Activated T-helper 17 cell treated with anti-CD3 and anti-CD28 coated beads, Interleukin-2, amount 50 U/mL, for 72 hours (primary cell): ENCODE results near the gene NAA30. TPM values are rescaled to one million over a fixed set of nuclear protein-coding genes. Genes with fewer than 3 reads are reported as not detected.

Experiments
- ATAC-seq: fragments of 150-1000 bp; cut with Tn5 transposase; replicated peaks from 2 replicates; pipeline ENCODE4 v1.10.0; 2021; ENCODE audit warnings: mild to moderate bottlenecking, moderate library complexity
- H3K27ac Mint-ChIP-seq: one replicate; pipeline ENCODE4 v1.8.0; 2022; ENCODE audit warnings: mixed read lengths
- H3K27me3 Mint-ChIP-seq: one replicate; pipeline ENCODE4 v1.8.0; 2022; ENCODE audit warnings: mixed read lengths
- H3K36me3 Mint-ChIP-seq: one replicate; pipeline ENCODE4 v1.8.0; 2022; ENCODE audit warnings: low read depth, mild to moderate bottlenecking, mixed read lengths
- H3K4me1 Mint-ChIP-seq: one replicate; pipeline ENCODE4 v1.8.0; 2022; ENCODE audit warnings: mixed read lengths
- H3K4me3 Mint-ChIP-seq: one replicate; pipeline ENCODE4 v1.8.0; 2022; ENCODE audit warnings: mild to moderate bottlenecking, mixed read lengths
- H3K9me3 Mint-ChIP-seq: one replicate; pipeline ENCODE4 v1.8.0; 2022; ENCODE audit warnings: mixed read lengths
- total RNA-seq, 2 donors: library from RNA; stranded (reverse); gene quantifications; one replicate each; pipeline ENCODE4 v1.2.3, GENCODE V29; 2022

NAA30 gene
- total RNA-seq, 2 donors from 2014 or later: 12.5 to 20.7 TPM

DNA sequence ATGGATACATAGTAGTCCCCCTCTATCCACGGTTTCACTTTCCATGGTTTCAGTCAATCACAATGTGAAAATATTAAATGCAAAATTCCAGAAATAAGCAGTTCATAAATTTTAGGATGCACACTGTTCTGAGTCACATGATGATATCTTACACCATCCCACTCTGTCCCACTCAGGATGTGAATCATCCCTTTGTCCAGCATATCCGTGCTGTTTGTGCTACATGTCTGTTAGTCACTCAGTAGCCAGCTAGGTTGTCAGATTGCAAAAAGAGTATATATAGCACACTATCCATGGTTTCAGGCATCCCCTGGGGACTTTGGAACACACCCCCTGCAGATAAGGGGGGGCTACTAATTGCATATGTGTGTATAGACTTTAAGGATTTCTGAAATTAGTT, 8.1 kb upstream of the NAA30 start:
- ATAC-seq: no peak
- H3K36me3 Mint-ChIP-seq: no peaks in the 10 kb centered on the region
- no peak overlapping the region for H3K4me3 Mint-ChIP-seq
- H3K9me3 Mint-ChIP-seq: no peaks in the 10 kb centered on the region
- H3K27me3 Mint-ChIP-seq: no peaks in the 10 kb centered on the region
- H3K27ac Mint-ChIP-seq: no peak overlapping the region
- H3K4me1 Mint-ChIP-seq: no peaks in the 10 kb centered on the region

DNA sequence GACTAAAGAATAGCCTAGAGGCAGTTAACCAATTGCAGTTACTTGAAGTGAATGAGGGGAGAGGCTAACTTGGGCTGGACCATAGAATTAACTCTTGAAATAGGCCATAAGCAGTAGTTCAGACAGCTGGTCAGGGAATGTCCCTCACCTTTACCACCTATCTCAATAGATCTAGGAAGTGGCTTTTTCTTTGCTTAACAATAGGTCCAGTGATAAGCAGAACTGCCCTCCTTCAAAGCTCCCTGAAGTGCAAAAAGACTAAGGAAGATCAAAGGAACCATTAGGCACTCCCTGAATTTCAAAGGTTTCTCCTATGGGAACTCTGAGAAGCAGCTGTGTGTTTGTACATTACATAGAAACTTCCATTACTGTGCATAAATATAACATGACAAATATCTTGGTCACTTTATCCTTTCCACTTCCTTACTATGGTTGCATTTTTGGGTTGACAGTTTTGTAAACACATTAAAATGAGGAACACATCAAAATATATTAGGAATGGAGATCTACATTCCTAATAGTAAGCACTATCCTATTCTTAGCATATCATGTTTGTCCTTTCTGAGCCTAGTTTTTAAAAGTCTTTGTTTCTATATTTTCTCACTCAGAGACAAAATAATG, 7.2 kb upstream of the NAA30 start:
- no peaks in the 10 kb centered on the region for H3K36me3 Mint-ChIP-seq
- ATAC-seq: no peak
- H3K4me1 Mint-ChIP-seq: no peaks in the 10 kb centered on the region

DNA sequence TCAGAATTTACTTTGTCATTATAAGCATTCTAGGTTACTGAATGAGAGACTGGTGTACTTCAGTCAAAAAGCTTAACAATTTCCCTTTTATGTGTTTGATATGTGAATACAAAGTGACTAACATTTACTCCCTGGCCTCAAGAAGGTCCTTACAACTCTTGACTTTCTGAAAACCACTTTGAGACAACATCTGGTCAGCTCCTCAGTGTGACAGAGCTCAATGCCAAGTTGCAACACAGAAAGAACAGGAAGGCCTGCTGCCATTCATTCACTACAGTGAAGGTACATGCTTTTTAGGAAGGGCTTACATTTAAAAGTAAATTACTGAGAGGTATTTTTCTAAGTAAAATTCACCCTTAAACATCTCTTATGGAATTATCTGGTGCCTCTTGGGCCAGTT, 2.3 kb upstream of the NAA30 start:
- no peaks in the 10 kb centered on the region for H3K9me3 Mint-ChIP-seq
- H3K27ac Mint-ChIP-seq: no peak overlapping the region
- peaks cover 17% of the 10 kb centered on the region for H3K36me3 Mint-ChIP-seq
- peaks cover 11% of the 10 kb centered on the region for H3K4me1 Mint-ChIP-seq
- no peaks in the 10 kb centered on the region for H3K27me3 Mint-ChIP-seq
- H3K4me3 Mint-ChIP-seq: no peak overlapping the region
- no peak for ATAC-seq

More for the DNA sequence above, 7.2 kb upstream of the NAA30 start:
- H3K4me3 Mint-ChIP-seq: no peak overlapping the region
- no peak overlapping the region for H3K27ac Mint-ChIP-seq
- no peaks in the 10 kb centered on the region for H3K27me3 Mint-ChIP-seq
- no peaks in the 10 kb centered on the region for H3K9me3 Mint-ChIP-seq

DNA sequence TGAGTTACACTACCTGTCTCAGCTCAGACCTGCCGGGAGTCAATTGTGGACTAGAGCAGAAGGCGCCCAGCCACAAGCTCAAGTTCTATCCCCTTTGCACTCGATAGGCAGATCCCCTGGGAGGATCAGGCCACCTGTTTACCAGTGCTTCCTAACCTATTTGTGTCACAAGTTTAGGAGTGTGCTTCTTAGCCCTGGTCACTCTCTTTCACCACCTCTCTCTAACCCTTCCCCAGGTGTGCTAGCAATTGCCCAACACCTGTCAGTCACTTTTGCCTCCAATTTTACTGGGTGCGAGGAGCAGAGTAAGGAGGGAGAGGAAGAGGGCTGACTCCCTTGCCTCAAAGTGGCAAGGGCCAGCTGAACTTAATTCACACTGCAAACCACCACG, 745 bp upstream of the NAA30 start:
- Mint-ChIP-seq H3K4me3 (peak overlapping the region; percentile 95), H3K4me1 (peaks cover 11% of the 10 kb centered on the region), H3K36me3 (peaks cover 33% of the 10 kb centered on the region), H3K27me3 (no peaks in the 10 kb centered on the region), H3K9me3 (no peaks in the 10 kb centered on the region), H3K27ac (peak overlapping the region; percentile 95)
- no peak for ATAC-seq

DNA sequence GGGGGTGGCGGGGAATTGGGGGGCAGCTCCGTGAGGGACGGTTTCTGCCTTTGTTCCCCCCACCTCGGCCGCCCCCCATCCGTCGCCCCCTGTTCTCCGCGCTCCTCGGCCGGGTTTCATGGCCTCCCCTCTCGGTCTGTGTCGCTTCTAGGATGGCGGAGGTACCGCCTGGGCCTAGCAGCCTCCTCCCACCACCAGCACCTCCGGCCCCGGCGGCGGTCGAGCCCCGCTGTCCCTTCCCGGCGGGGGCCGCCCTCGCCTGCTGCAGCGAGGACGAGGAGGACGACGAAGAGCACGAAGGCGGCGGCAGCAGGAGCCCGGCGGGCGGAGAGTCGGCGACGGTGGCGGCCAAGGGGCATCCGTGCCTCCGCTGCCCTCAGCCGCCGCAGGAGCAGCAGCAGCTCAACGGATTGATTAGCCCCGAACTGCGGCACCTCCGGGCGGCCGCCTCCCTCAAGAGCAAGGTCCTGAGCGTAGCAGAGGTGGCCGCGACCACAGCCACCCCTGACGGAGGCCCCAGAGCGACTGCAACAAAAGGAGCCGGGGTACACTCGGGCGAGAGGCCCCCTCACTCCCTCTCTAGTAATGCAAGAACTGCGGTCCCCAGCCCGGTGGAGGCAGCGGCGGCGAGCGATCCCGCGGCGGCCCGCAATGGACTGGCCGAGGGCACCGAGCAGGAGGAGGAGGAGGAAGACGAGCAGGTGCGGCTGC, 575 bp downstream of the NAA30 start:
- Mint-ChIP-seq H3K9me3 (no peaks in the 10 kb centered on the region), H3K36me3 (peaks cover 37% of the 10 kb centered on the region), H3K27ac (peak overlapping the region; percentile 95), H3K4me3 (peak overlapping the region; percentile 95), H3K4me1 (peaks cover 11% of the 10 kb centered on the region), H3K27me3 (no peaks in the 10 kb centered on the region)
- ATAC-seq: peak; percentile 49

GRCh38 chr14:57391517-57392195, 1.3 kb downstream of the NAA30 start:
- no peaks in the 10 kb centered on the region for H3K9me3 Mint-ChIP-seq
- H3K4me3 Mint-ChIP-seq: peak overlapping the region; percentile 95
- peaks cover 11% of the 10 kb centered on the region for H3K4me1 Mint-ChIP-seq
- no peaks in the 10 kb centered on the region for H3K27me3 Mint-ChIP-seq
- H3K36me3 Mint-ChIP-seq: peaks cover 41% of the 10 kb centered on the region
- H3K27ac Mint-ChIP-seq: peak overlapping the region; percentile 95
- ATAC-seq: no peak

DNA sequence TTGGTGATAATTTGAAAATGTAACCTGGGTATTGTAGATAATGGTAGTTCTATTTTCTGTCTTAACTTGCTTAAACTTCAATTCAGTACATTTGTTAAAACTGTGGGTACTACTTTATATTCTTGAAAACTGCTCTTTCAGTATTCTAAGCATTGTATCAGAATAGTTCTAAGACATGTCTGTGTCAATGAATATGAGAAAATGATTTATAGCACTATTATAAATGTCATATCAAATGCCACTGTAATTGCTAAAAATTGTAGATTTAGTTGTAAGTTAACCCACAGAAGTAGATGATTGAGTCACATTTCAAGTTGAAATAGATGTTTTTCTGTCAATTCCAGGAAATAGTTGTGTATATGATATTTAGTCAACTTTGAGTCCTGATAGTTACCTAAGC, 2.4 kb downstream of the NAA30 start:
- Mint-ChIP-seq H3K27me3 (no peaks in the 10 kb centered on the region), H3K9me3 (no peaks in the 10 kb centered on the region), H3K36me3 (peaks cover 53% of the 10 kb centered on the region), H3K4me3 (peak overlapping the region; percentile 95), H3K27ac (peak overlapping the region; percentile 95), H3K4me1 (peaks cover 11% of the 10 kb centered on the region)
- no peak for ATAC-seq

DNA sequence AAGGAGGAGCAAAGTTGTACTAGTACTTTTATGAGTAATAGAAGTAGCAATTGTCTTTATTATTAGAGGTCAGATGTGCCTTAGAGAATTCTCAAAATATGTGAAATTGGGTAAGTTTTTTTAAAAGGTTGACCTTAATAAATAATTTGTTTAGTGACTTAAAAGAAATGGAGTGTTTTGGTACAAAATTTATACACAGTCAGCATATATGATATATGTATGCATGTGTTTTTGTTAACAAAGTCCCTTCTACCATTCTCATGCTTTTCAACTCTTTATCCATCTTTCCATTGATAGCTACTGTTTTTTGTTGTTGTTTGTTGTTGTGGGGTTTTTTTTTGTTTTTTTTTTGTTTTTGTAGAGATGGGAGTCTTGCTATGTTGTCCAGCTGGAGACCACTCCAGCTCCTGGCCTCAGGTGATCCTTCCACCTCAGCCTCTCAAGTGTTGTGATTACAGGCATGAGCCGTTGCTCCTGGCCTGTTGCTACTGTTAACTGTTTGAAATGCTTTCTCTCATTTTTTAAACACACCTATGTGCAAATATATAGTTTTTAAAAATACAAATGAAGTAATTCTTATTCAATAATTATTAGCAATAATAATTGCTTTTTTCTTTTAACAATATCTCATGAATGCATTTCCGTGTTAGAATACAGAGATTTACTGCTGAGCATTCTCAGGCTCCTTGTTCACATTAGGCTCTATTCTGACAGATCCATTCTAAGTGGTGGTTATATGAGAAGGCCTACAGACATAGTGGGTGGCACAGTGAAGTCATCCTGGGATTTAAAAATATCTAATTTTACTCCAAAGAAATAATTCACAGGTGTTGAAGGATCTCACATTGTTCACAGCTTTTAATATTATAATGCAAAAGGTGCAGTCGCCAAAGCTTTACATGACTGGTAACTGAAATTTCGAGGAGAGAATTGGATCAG, 10.4 kb downstream of the NAA30 start:
- no peak for ATAC-seq
- H3K4me1 Mint-ChIP-seq: peaks cover 12% of the 10 kb centered on the region
- no peaks in the 10 kb centered on the region for H3K9me3 Mint-ChIP-seq
- H3K36me3 Mint-ChIP-seq: peaks cover 85% of the 10 kb centered on the region
- H3K27ac Mint-ChIP-seq: peak overlapping the region; percentile 46
- no peak overlapping the region for H3K4me3 Mint-ChIP-seq
- no peaks in the 10 kb centered on the region for H3K27me3 Mint-ChIP-seq

- Mint-ChIP-seq H3K27ac (peak overlapping the region; percentile 46), H3K27me3 (no peaks in the 10 kb centered on the region)
These were observed 11.1 kb downstream of the NAA30 start for GRCh38 chr14:57401501-57401900.

GRCh38 chr14:57402173-57402852, 11.9 kb downstream of the NAA30 start:
- no peak for ATAC-seq
- Mint-ChIP-seq H3K27ac (peak overlapping the region; percentile 63), H3K4me1 (peaks cover 12% of the 10 kb centered on the region), H3K27me3 (no peaks in the 10 kb centered on the region), H3K4me3 (peak overlapping the region; percentile 66), H3K36me3 (peaks cover 85% of the 10 kb centered on the region), H3K9me3 (no peaks in the 10 kb centered on the region)

More at GRCh38 chr14:57401501-57401900, 11.1 kb downstream of the NAA30 start:
- Mint-ChIP-seq H3K36me3 (peaks cover 88% of the 10 kb centered on the region), H3K4me1 (peaks cover 12% of the 10 kb centered on the region), H3K9me3 (no peaks in the 10 kb centered on the region), H3K4me3 (no peak overlapping the region)
- no peak for ATAC-seq

GRCh38 chr14:57403521-57403864, 13.1 kb downstream of the NAA30 start:
- peaks cover 89% of the 10 kb centered on the region for H3K36me3 Mint-ChIP-seq
- peaks cover 19% of the 10 kb centered on the region for H3K4me1 Mint-ChIP-seq
- H3K9me3 Mint-ChIP-seq: no peaks in the 10 kb centered on the region
- H3K27me3 Mint-ChIP-seq: no peaks in the 10 kb centered on the region
- ATAC-seq: peak; percentile 76
- H3K4me3 Mint-ChIP-seq: peak overlapping the region; percentile 66
- no peak overlapping the region for H3K27ac Mint-ChIP-seq

- Mint-ChIP-seq H3K4me3 (no peak overlapping the region), H3K27ac (peak overlapping the region; percentile 28), H3K27me3 (no peaks in the 10 kb centered on the region), H3K9me3 (no peaks in the 10 kb centered on the region), H3K4me1 (peaks cover 19% of the 10 kb centered on the region), H3K36me3 (peaks cover 94% of the 10 kb centered on the region)
- no peak for ATAC-seq
These were observed 15.2 kb downstream of the NAA30 start for GRCh38 chr14:57405562-57405961.

GRCh38 chr14:57408037-57408436, 17.7 kb downstream of the NAA30 start:
- Mint-ChIP-seq H3K4me1 (peaks cover 12% of the 10 kb centered on the region), H3K9me3 (no peaks in the 10 kb centered on the region), H3K36me3 (peaks cover 89% of the 10 kb centered on the region), H3K4me3 (no peak overlapping the region), H3K27me3 (no peaks in the 10 kb centered on the region), H3K27ac (no peak overlapping the region)
- no peak for ATAC-seq

DNA sequence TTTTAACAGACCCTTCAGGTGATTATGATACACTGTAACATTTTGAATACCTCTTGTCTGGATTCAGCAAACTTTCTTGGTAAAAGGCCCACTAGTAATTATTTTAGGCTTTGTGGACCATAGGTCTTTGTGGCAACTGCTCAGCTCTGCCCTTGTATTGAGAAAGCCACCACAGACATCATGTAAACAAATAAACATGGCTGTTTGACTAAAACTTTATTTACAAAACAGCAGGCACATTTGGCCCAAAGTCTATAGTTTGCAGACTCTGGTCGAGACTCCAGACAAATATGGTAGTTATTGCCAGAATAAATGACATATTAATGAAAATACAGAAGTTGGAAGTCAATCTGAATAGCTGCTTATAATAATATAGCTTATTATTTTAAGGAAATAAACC, 18.2 kb downstream of the NAA30 start:
- Mint-ChIP-seq H3K36me3 (peaks cover 83% of the 10 kb centered on the region), H3K4me3 (no peak overlapping the region), H3K27ac (no peak overlapping the region), H3K27me3 (no peaks in the 10 kb centered on the region), H3K4me1 (peaks cover 12% of the 10 kb centered on the region), H3K9me3 (no peaks in the 10 kb centered on the region)
- ATAC-seq: no peak
